Neutrophil (primary cell): ENCODE data around the gene LAPTM5.

Experiments
- H3K27ac ChIP-seq: fragments of 200-600 bp; sonication (generic); 2 replicates; pipeline ENCODE4 v1.5.1; 2016; ENCODE audit warnings: mild to moderate bottlenecking, moderate library complexity
- H3K27me3 ChIP-seq: fragments of 200-600 bp; sonication (generic); 2 replicates; pipeline ENCODE4 v1.6.0; 2016; ENCODE audit warnings: mild to moderate bottlenecking
- H3K36me3 ChIP-seq: fragments of 200-600 bp; sonication (generic); 2 replicates; pipeline ENCODE4 v1.5.1; 2017
- H3K4me1 ChIP-seq, 2 experiments: fragments of 200-600 bp in 1 of 2; sonication (generic) in 1 of 2; 1 replicate in 1 of 2; 2 replicates in 1 of 2; pipeline versions ENCODE4 v1.5.1 to v1.6.1; 2013 to 2016; ENCODE audit warnings: low read depth in 1 of 2, low read length in 1 of 2, mild to moderate bottlenecking in 1 of 2, moderate library complexity in 1 of 2; ENCODE audit not compliant: control insufficient read depth in 1 of 2, insufficient read depth in 1 of 2
- H3K4me3 ChIP-seq, 2 experiments: fragments of 200-600 bp in 1 of 2; sonication (generic) in 1 of 2; 1 replicate in 1 of 2; 2 replicates in 1 of 2; pipeline ENCODE4 v1.5.1; 2013 to 2016; ENCODE audit warnings: low read depth in 1 of 2, low read length in 1 of 2, mild to moderate bottlenecking in 1 of 2, moderate library complexity in 1 of 2
- H3K9me3 ChIP-seq: fragments of 200-600 bp; sonication (generic); 2 replicates; pipeline ENCODE4 v1.5.1; 2016
- TF ChIP-seq, protein P1 (sequence below): fragments of 200-600 bp; sonication (generic); IDR thresholded peaks from 2 replicates; pipeline ENCODE4 v1.5.1; 2016; ENCODE audit warnings: antibody characterized with exemption

The LAPTM5 gene

DNA sequence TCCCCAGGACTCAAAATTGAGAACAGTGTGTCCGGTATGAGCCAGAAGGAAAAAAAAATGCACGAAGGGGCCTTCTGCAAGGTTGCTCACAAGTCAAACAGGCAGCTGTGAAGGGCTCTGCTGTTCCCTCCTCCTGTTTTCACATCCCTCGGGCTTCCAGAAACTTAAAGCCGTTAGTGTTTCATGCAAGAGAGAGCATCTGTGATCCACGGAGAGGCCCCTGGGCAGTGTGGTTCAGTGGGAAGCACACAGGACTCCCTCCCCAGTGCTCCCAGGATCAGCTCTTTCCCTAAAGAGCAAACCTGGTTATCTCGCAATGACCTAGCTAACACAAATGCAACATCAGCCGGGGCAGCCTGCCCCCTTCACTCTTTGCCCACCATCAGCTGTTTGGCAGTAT lies 31.3 kb downstream of the LAPTM5 start:
- H3K9me3 ChIP-seq, result no peaks in the 10 kb centered on the region
- peaks cover 7 to 12% of the 10 kb centered on the region in 2 experiments for H3K4me1 ChIP-seq
- H3K36me3 ChIP-seq, result no peaks in the 10 kb centered on the region
- no peaks in the 10 kb centered on the region for H3K27me3 ChIP-seq
- no peak overlapping the region for H3K4me3 ChIP-seq
- H3K27ac ChIP-seq, result no peak overlapping the region
- TF ChIP-seq, protein P1, sequence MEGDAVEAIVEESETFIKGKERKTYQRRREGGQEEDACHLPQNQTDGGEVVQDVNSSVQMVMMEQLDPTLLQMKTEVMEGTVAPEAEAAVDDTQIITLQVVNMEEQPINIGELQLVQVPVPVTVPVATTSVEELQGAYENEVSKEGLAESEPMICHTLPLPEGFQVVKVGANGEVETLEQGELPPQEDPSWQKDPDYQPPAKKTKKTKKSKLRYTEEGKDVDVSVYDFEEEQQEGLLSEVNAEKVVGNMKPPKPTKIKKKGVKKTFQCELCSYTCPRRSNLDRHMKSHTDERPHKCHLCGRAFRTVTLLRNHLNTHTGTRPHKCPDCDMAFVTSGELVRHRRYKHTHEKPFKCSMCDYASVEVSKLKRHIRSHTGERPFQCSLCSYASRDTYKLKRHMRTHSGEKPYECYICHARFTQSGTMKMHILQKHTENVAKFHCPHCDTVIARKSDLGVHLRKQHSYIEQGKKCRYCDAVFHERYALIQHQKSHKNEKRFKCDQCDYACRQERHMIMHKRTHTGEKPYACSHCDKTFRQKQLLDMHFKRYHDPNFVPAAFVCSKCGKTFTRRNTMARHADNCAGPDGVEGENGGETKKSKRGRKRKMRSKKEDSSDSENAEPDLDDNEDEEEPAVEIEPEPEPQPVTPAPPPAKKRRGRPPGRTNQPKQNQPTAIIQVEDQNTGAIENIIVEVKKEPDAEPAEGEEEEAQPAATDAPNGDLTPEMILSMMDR, result no peak

DNA sequence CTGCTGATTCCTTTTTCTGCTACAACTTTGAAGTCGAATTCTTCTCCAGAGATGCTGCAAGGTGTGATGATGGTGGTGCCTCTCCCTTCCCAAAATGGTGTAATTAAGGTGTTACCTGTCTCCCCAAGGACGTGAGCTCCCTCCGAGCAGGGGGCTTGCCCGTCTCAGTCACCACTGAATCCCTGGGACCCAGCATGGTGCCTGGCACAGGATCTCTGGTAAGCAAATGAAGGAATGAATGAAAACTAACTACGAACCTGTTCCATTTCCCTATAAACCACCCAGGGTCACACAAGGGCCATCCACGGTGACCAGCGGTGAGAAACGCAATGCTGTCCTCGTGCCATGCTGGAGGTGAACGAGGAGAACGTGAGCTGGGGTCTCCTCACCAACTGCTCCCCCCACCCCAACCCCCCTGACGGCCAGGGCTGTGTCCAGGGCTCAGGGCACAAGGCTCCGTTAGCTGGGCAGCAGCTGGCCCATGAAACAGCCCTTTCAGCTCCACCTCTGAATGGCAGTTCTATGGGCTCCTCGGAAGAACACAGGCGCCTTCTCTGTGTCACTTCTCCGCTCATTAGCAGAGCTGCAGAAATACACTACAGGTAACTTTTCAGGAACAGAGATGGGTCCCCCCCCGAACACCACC lies 32.0 kb downstream of the LAPTM5 start:
- TF ChIP-seq, protein P1, result no peak
- Histone ChIP-seq H3K9me3 (no peaks in the 10 kb centered on the region), H3K4me1 (peaks cover 5 to 7% of the 10 kb centered on the region in 2 experiments), H3K4me3 (no peak overlapping the region), H3K27ac (no peak overlapping the region), H3K27me3 (no peaks in the 10 kb centered on the region), H3K36me3 (no peaks in the 10 kb centered on the region)

DNA sequence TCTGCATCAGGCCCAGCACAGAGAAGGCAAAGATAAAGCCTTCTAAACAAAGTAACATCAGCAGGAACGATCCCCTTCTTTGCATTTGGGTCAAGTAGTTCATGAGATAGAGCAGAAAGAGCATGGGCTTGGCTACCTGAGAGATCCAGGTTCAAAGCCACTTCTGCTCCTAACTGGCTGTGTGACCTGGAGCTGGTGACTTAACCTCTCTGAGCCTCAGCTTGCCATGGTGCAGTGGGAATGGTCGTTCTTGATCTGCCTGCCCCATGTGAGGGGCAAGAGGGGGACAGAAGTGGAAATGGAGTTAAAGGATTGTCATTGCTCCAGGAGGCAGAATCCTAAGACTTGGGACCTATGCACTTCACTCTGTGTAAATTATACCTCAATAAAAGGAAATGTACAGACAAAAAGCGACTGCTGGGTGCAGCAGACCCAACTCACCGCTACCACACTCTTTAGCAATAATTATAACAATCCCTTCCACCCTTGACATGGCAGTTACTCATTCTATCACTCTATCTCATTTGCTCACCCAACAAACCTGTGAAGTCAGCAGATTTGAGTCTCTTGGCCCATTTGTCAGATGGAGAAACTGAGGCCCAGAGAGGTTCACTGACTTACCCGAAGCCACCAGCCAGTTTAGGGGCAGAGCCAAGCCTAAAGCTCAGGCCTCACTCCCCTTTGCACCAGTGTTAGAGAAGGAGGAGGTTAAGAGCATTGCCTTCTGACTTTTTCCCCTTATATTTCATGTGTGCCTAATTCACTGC lies 32.7 kb downstream of the LAPTM5 start:
- Histone ChIP-seq H3K4me3 (no peak overlapping the region), H3K4me1 (peaks cover 0 to under 1% of the 10 kb centered on the region in 2 experiments), H3K27me3 (no peaks in the 10 kb centered on the region), H3K27ac (no peak overlapping the region), H3K36me3 (no peaks in the 10 kb centered on the region), H3K9me3 (no peaks in the 10 kb centered on the region)
- TF ChIP-seq, protein P1, result no peak

DNA sequence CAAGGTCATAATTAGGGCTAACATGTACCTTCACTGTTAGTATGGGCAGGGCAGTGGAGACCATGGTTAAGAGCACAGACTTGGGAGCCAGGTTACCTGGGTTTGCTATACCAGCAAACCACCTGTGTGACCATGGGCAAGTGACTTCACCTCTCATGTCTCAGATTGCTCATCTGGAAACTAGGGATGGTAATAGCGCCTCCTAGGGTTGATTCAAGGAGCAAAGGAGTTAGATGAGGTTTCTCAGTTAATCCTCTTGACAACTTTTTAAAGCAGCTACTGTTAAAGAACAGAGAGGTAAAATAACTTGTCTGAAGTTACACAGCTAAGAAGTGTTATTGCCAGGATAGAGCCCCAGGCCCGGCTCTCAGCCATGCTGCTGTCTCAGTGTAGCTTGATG lies 33.4 kb downstream of the LAPTM5 start:
- Histone ChIP-seq H3K27ac (no peak overlapping the region), H3K4me3 (no peak overlapping the region), H3K36me3 (no peaks in the 10 kb centered on the region), H3K4me1 (peaks cover 5% of the 10 kb centered on the region in 2 experiments), H3K27me3 (no peaks in the 10 kb centered on the region), H3K9me3 (no peaks in the 10 kb centered on the region)
- TF ChIP-seq, protein P1, result no peak

DNA sequence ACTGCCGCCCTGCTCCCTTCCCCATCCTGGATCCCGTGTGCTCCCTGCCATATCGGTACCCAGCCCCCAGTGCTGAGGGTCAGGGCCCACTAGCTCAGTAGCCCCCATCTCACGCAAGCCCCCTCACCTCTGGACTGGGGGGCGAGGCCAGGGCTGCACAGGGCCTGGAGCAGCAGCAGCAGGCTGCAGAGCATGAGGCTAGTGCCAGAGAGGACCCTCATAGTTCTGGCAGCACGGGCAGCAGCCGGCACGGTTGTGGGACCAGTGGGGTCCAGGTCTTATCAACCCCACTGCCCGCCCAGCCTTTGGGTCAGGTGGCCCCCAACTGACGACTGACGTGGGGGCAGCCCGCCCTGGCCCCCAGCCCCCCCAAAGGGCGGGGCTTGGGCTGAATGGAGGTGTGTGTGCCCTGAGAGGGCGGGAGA lies 34.2 kb downstream of the LAPTM5 start, which contains the start of gene MATN1:
MATN1 (minus strand) TSS at position 255 of the 425 bp plus-strand sequence; CDS start at position 221, 34 bp downstream.
- Histone ChIP-seq H3K36me3 (no peaks in the 10 kb centered on the region), H3K4me1 (peaks cover 10 to 12% of the 10 kb centered on the region in 2 experiments), H3K9me3 (no peaks in the 10 kb centered on the region), H3K27ac (no peak within 1 kb of the TSS), H3K4me3 (no peak within 1 kb of the TSS), H3K27me3 (no peaks in the 10 kb centered on the region)
- TF ChIP-seq, protein P1, result no peak
